Endodermal cell (in vitro differentiated cells): ENCODE measurements around the gene GSDME. TPM values are rescaled to one million over a fixed set of nuclear protein-coding genes. Genes with fewer than 3 reads are reported as not detected.

Experiments
- DNase-seq: peaks from one replicate; pipeline ENCODE4 v3.0.0-alpha.2; 2017
- H3K27ac ChIP-seq: 2 replicates; pipeline ENCODE4 v1.5.1; 2013; ENCODE audit warnings: mild to moderate bottlenecking, low read depth, low read length, moderate library complexity
- H3K27me3 ChIP-seq: 2 replicates; pipeline ENCODE4 v1.6.1; 2013; ENCODE audit warnings: mild to moderate bottlenecking, low read length, moderate library complexity; ENCODE audit not compliant: insufficient read depth, control insufficient read depth, poor library complexity, severe bottlenecking
- H3K36me3 ChIP-seq: 2 replicates; pipeline ENCODE4 v1.7.0; 2013; ENCODE audit warnings: mild to moderate bottlenecking, low read length, moderate library complexity; ENCODE audit not compliant: control insufficient read depth, insufficient read depth
- H3K4me1 ChIP-seq: one replicate; pipeline ENCODE4 v1.7.0; 2013; ENCODE audit warnings: low read length; ENCODE audit not compliant: control insufficient read depth, insufficient read depth
- H3K4me3 ChIP-seq: 2 replicates; pipeline ENCODE4 v1.5.1; 2013; ENCODE audit warnings: mild to moderate bottlenecking, low read length, moderate library complexity
- H3K9ac ChIP-seq: 2 replicates; pipeline ENCODE4 v1.6.1; 2013; ENCODE audit warnings: mild to moderate bottlenecking, low read length, moderate library complexity; ENCODE audit not compliant: poor library complexity, severe bottlenecking; ENCODE audit errors: extremely low read depth
- H3K9me3 ChIP-seq: 2 replicates; pipeline ENCODE4 v1.6.1; 2013; ENCODE audit warnings: mild to moderate bottlenecking, low read length, moderate library complexity; ENCODE audit not compliant: control insufficient read depth
- H3K27ac Mint-ChIP-seq: 2 replicates; pipeline ENCODE4 v1.8.0; 2020; ENCODE audit warnings: mixed read lengths
- H3K27me3 Mint-ChIP-seq: 2 replicates; pipeline ENCODE4 v1.8.0; 2021; ENCODE audit warnings: mild to moderate bottlenecking, mixed read lengths; ENCODE audit not compliant: insufficient read depth
- H3K36me3 Mint-ChIP-seq: 2 replicates; pipeline ENCODE4 v1.8.0; 2020; ENCODE audit warnings: low read depth, mixed read lengths
- H3K4me1 Mint-ChIP-seq: 2 replicates; pipeline ENCODE4 v1.8.0; 2020; ENCODE audit warnings: mixed read lengths
- H3K4me3 Mint-ChIP-seq: 2 replicates; pipeline ENCODE4 v1.8.0; 2020; ENCODE audit warnings: mild to moderate bottlenecking, moderate library complexity, mixed read lengths
- H3K9me3 Mint-ChIP-seq: 2 replicates; pipeline ENCODE4 v1.8.0; 2020; ENCODE audit warnings: mild to moderate bottlenecking, mixed read lengths
- CTCF ChIP-seq: fragments of 200-600 bp; sonication (generic); conservative IDR thresholded peaks from 2 replicates; pipeline ENCODE4 v1.5.0; 2021; ENCODE audit warnings: antibody characterized with exemption, mild to moderate bottlenecking
- WGBS, 2 experiments: methylation state at CpG; one replicate each; pipeline versions ENCODE4 v1.1.5 to v1.1.7; 2013; ENCODE audit warnings: missing lambda C conversion rate in 2 of 2, mixed read lengths in 1 of 2; ENCODE audit not compliant: insufficient coverage in 1 of 2, insufficient read length in 1 of 2; 5-methylcytosine and 5-hydroxymethylcytosine counted together
- total RNA-seq, 2 donors: library from RNA; stranded (reverse); fragmentation: NEBNext Ultra II Directional in 1 of 2; extraction: Animal tissue kit (Norgen Biotek cat#: 25700) in 1 of 2; gene quantifications; 2 replicates in 1 of 2; 3 replicates in 1 of 2; pipeline ENCODE4 v1.2.1, GENCODE V29; 2021

The GSDME gene
- total RNA-seq, 2 donors from 2014 or later = 8.9 to 17.9 TPM

GRCh38 chr7:24730018-24730369 is 27.3 kb downstream of the GSDME start:
- Histone ChIP-seq H3K27ac (no peak overlapping the region), H3K9ac (no peak overlapping the region), H3K27me3 (no peaks in the 10 kb centered on the region), H3K9me3 (no peaks in the 10 kb centered on the region), H3K4me3 (no peak overlapping the region), H3K4me1 (no peaks in the 10 kb centered on the region), H3K36me3 (no peaks in the 10 kb centered on the region)
- Mint-ChIP-seq H3K27ac (no peak overlapping the region), H3K4me1 (peaks cover 10% of the 10 kb centered on the region), H3K27me3 (no peaks in the 10 kb centered on the region), H3K36me3 (no peaks in the 10 kb centered on the region), H3K4me3 (no peak overlapping the region), H3K9me3 (no peaks in the 10 kb centered on the region)
- DNase-seq = no peak
- no peak for TF ChIP-seq CTCF

- no peak for TF ChIP-seq CTCF
- Mint-ChIP-seq H3K9me3 (no peaks in the 10 kb centered on the region), H3K27ac (no peak overlapping the region), H3K36me3 (no peaks in the 10 kb centered on the region), H3K27me3 (no peaks in the 10 kb centered on the region), H3K4me1 (peaks cover 10% of the 10 kb centered on the region), H3K4me3 (no peak overlapping the region)
- 94 to 98% methylated on average over 8 to 10 of the region's 10 CpGs for WGBS, 2 experiments
- no peaks in the 10 kb centered on the region for H3K4me1 ChIP-seq
- no peaks in the 10 kb centered on the region for H3K36me3 ChIP-seq
- DNase-seq = no peak
- no peak overlapping the region for H3K27ac ChIP-seq
- H3K9ac ChIP-seq = no peak overlapping the region
- H3K4me3 ChIP-seq = no peak overlapping the region
- H3K27me3 ChIP-seq = no peaks in the 10 kb centered on the region
- no peaks in the 10 kb centered on the region for H3K9me3 ChIP-seq
Observed at GRCh38 chr7:24729365-24730017, 27.8 kb downstream of the GSDME start.

- Mint-ChIP-seq H3K4me1 (peaks cover 10% of the 10 kb centered on the region), H3K9me3 (no peaks in the 10 kb centered on the region), H3K36me3 (no peaks in the 10 kb centered on the region), H3K27ac (no peak overlapping the region), H3K27me3 (no peaks in the 10 kb centered on the region), H3K4me3 (no peak overlapping the region)
- H3K4me1 ChIP-seq = no peaks in the 10 kb centered on the region
- DNase-seq = no peak
- H3K9ac ChIP-seq = no peak overlapping the region
- no peak overlapping the region for H3K27ac ChIP-seq
- TF ChIP-seq CTCF = no peak
- no peak overlapping the region for H3K4me3 ChIP-seq
- H3K27me3 ChIP-seq = no peaks in the 10 kb centered on the region
- WGBS, 2 experiments = 94 to 96% methylated on average over 5 to 16 of the region's 16 CpGs
- H3K9me3 ChIP-seq = no peaks in the 10 kb centered on the region
- H3K36me3 ChIP-seq = no peaks in the 10 kb centered on the region
Observed at GRCh38 chr7:24728503-24729364, 28.5 kb downstream of the GSDME start.
